ENCODE data around the gene IGFBP7. TPM values are rescaled to one million over a fixed set of nuclear protein-coding genes. Genes with fewer than 3 reads are reported as not detected.

The IGFBP7 gene
- total RNA-seq, 1 donor from 2014 or later, result 716 TPM

GRCh38 chr4:57157596-57158137, 47.5 kb upstream of the IGFBP7 start:
- Histone ChIP-seq H3K9me3 (no peaks in the 10 kb centered on the region), H3K36me3 (no peaks in the 10 kb centered on the region), H3K27me3 (no peaks in the 10 kb centered on the region), H3K4me1 (no peaks in the 10 kb centered on the region), H3K27ac (no peak overlapping the region), H3K4me3 (no peak overlapping the region)
- TF ChIP-seq POLR2A (IDR thresholded peaks at IDR 0.05) (no peak), POLR2AphosphoS5 (IDR thresholded peaks at IDR 0.05; ENCODE audit: insufficient read depth in 1 of 2, low read depth in 1 of 2) (no peak), CTCF (IDR thresholded peaks at IDR 0.05) (no peak)
- intact Hi-C loops (cut with DNase I), result no loop called here
- no peak for DNase-seq (ENCODE audit: extremely low spot score in 2 of 2)

- H3K27me3 ChIP-seq, result no peaks in the 10 kb centered on the region
Measured at GRCh38 chr4:57156242-57156990, 46.2 kb upstream of the IGFBP7 start.

GRCh38 chr4:57154926-57155325, 44.7 kb upstream of the IGFBP7 start:
- Histone ChIP-seq H3K4me3 (no peak overlapping the region), H3K36me3 (no peaks in the 10 kb centered on the region), H3K27ac (no peak overlapping the region), H3K4me1 (no peaks in the 10 kb centered on the region), H3K27me3 (no peaks in the 10 kb centered on the region), H3K9me3 (no peaks in the 10 kb centered on the region)
- TF ChIP-seq POLR2A (IDR thresholded peaks at IDR 0.05), result no peak
- no peak for TF ChIP-seq CTCF (IDR thresholded peaks at IDR 0.05)
- no peak for TF ChIP-seq POLR2AphosphoS5 (IDR thresholded peaks at IDR 0.05; ENCODE audit: insufficient read depth in 1 of 2, low read depth in 1 of 2)
- DNase-seq (ENCODE audit: extremely low spot score in 2 of 2), result no peak
- intact Hi-C loops (cut with DNase I), result no loop called here

More at GRCh38 chr4:57156242-57156990, 46.2 kb upstream of the IGFBP7 start:
- no peak for DNase-seq (ENCODE audit: extremely low spot score in 2 of 2)
- Histone ChIP-seq H3K9me3 (no peaks in the 10 kb centered on the region), H3K4me3 (no peak overlapping the region), H3K36me3 (no peaks in the 10 kb centered on the region), H3K4me1 (no peaks in the 10 kb centered on the region), H3K27ac (no peak overlapping the region)
- TF ChIP-seq POLR2AphosphoS5 (IDR thresholded peaks at IDR 0.05; ENCODE audit: insufficient read depth in 1 of 2, low read depth in 1 of 2) (no peak), POLR2A (IDR thresholded peaks at IDR 0.05) (no peak), CTCF (IDR thresholded peaks at IDR 0.05) (no peak)
- intact Hi-C loops (cut with DNase I), result no loop called here

GRCh38 chr4:57154191-57154590, 44.0 kb upstream of the IGFBP7 start:
- no peaks in the 10 kb centered on the region for H3K4me1 ChIP-seq
- no peak overlapping the region for H3K4me3 ChIP-seq
- no peak overlapping the region for H3K27ac ChIP-seq
- no peaks in the 10 kb centered on the region for H3K27me3 ChIP-seq
- no peak for DNase-seq (ENCODE audit: extremely low spot score in 2 of 2)
- no peaks in the 10 kb centered on the region for H3K9me3 ChIP-seq
- TF ChIP-seq CTCF (IDR thresholded peaks at IDR 0.05) (no peak), POLR2A (IDR thresholded peaks at IDR 0.05) (no peak), POLR2AphosphoS5 (IDR thresholded peaks at IDR 0.05; ENCODE audit: insufficient read depth in 1 of 2, low read depth in 1 of 2) (no peak)
- intact Hi-C loops (cut with DNase I), result no loop called here
- H3K36me3 ChIP-seq, result no peaks in the 10 kb centered on the region

GRCh38 chr4:57153207-57153606, 43.0 kb upstream of the IGFBP7 start:
- H3K27ac ChIP-seq, result no peak overlapping the region
- no peaks in the 10 kb centered on the region for H3K27me3 ChIP-seq
- no peaks in the 10 kb centered on the region for H3K36me3 ChIP-seq
- H3K4me1 ChIP-seq, result no peaks in the 10 kb centered on the region
- TF ChIP-seq POLR2AphosphoS5 (IDR thresholded peaks at IDR 0.05; ENCODE audit: insufficient read depth in 1 of 2, low read depth in 1 of 2) (no peak), POLR2A (IDR thresholded peaks at IDR 0.05) (no peak), CTCF (IDR thresholded peaks at IDR 0.05) (no peak)
- H3K4me3 ChIP-seq, result no peak overlapping the region
- no peak for DNase-seq (ENCODE audit: extremely low spot score in 2 of 2)
- H3K9me3 ChIP-seq, result no peaks in the 10 kb centered on the region
- intact Hi-C loops (cut with DNase I), result no loop called here

Data from vagina (tissue), 2 donors.